Neural cell (in vitro differentiated cells): ENCODE measurements around the gene PGR. TPM values are rescaled to one million over a fixed set of nuclear protein-coding genes. Genes with fewer than 3 reads are reported as not detected.

Experiments used
- H2AFZ ChIP-seq: fragments of 200-600, 300-800 bp; sonication (generic), shearing (Covaris generic); 2 replicates; pipeline ENCODE4 v1.6.0; 2014; ENCODE audit warnings: low read depth, mild to moderate bottlenecking, antibody characterized with exemption, low read length, moderate library complexity
- H3F3A ChIP-seq: fragments of 200-600 bp; shearing (Covaris generic); 2 replicates; pipeline ENCODE4 v1.6.1; 2016; ENCODE audit warnings: mild to moderate bottlenecking, moderate library complexity, mixed read lengths, antibody characterized with exemption, low read length; ENCODE audit not compliant: insufficient read depth, poor library complexity, severe bottlenecking
- H3K27ac ChIP-seq: fragments of 200-600, 300-800 bp; sonication (generic), shearing (Covaris generic); 2 replicates; pipeline ENCODE4 v1.5.1; 2014; ENCODE audit warnings: mild to moderate bottlenecking, low read length, moderate library complexity
- H3K27me3 ChIP-seq: fragments of 300-800, 200-600 bp; sonication (generic), shearing (Covaris generic); 2 replicates; pipeline ENCODE4 v1.6.0; 2014; ENCODE audit warnings: mild to moderate bottlenecking, low read depth, low read length, moderate library complexity; ENCODE audit not compliant: insufficient read depth
- H3K36me3 ChIP-seq: fragments of 300-800, 200-600 bp; sonication (generic), shearing (Covaris generic); 2 replicates; pipeline ENCODE4 v1.5.1; 2014; ENCODE audit warnings: mild to moderate bottlenecking, antibody characterized with exemption, low read length, moderate library complexity; ENCODE audit not compliant: insufficient read depth
- H3K4me2 ChIP-seq: fragments of 300-800, 200-600 bp; sonication (generic), shearing (Covaris generic); 2 replicates; pipeline ENCODE4 v1.6.0; 2014; ENCODE audit warnings: mild to moderate bottlenecking, low read length
- H3K4me3 ChIP-seq: fragments of 300-800, 200-600 bp; sonication (generic), shearing (Covaris generic); 2 replicates; pipeline ENCODE4 v1.5.1; 2014; ENCODE audit warnings: mild to moderate bottlenecking, low read length, moderate library complexity
- H3K79me2 ChIP-seq: fragments of 200-600 bp; shearing (Covaris generic); replicated peaks from 2 replicates; pipeline ENCODE4 v1.6.0; 2014; ENCODE audit warnings: mild to moderate bottlenecking, low read length, moderate library complexity; ENCODE audit not compliant: insufficient read depth
- H3K9ac ChIP-seq: fragments of 300-800, 200-600 bp; sonication (generic), shearing (Covaris generic); 2 replicates; pipeline ENCODE4 v1.6.1; 2016; ENCODE audit warnings: mild to moderate bottlenecking, low read length, mixed read lengths
- H3K9me2 ChIP-seq: fragments of 200-600 bp; shearing (Covaris generic); 2 replicates; pipeline ENCODE4 v1.6.1; 2016; ENCODE audit warnings: mild to moderate bottlenecking, low read length, mixed read lengths; ENCODE audit not compliant: insufficient read depth
- H3K9me3 ChIP-seq: fragments of 200-600, 300-800 bp; sonication (generic), shearing (Covaris generic); 2 replicates; pipeline ENCODE4 v1.6.1; 2016; ENCODE audit warnings: mild to moderate bottlenecking, mixed run types, low read length, moderate library complexity, mixed read lengths
- H4K20me1 ChIP-seq: fragments of 200-600 bp; shearing (Covaris generic); 2 replicates; pipeline ENCODE4 v1.6.1; 2016; ENCODE audit warnings: mild to moderate bottlenecking, mixed run types; ENCODE audit not compliant: insufficient read depth
- CTCF ChIP-seq: fragments of 450-650 bp; IDR thresholded peaks from 2 replicates; pipeline ENCODE4 v1.5.1; 2014; ENCODE audit warnings: antibody characterized with exemption, mild to moderate bottlenecking, moderate library complexity; ENCODE audit not compliant: poor library complexity, severe bottlenecking
- EP300 ChIP-seq: fragments of 450-650 bp; conservative IDR thresholded peaks from 2 replicates; pipeline ENCODE4 v1.6.1; 2014; ENCODE audit warnings: antibody characterized with exemption, mild to moderate bottlenecking, moderate library complexity; ENCODE audit not compliant: poor library complexity, severe bottlenecking
- EZH2 ChIP-seq: fragments of 200-600, 300-800 bp; shearing (Covaris generic), sonication (generic); IDR thresholded peaks from 2 replicates; pipeline ENCODE4 v1.6.1; 2014; ENCODE audit warnings: antibody characterized with exemption, low read length, borderline replicate concordance, mild to moderate bottlenecking; ENCODE audit not compliant: insufficient read depth, poor library complexity, severe bottlenecking
- MXI1 ChIP-seq: fragments of 450-650 bp; conservative IDR thresholded peaks from 2 replicates; pipeline ENCODE4 v1.6.1; 2014; ENCODE audit warnings: antibody characterized with exemption, mild to moderate bottlenecking; ENCODE audit not compliant: poor library complexity, severe bottlenecking
- POLR2AphosphoS5 ChIP-seq: IDR thresholded peaks from 2 replicates; pipeline ENCODE4 v1.6.1; 2012
- RAD21 ChIP-seq: fragments of 450-650 bp; conservative IDR thresholded peaks from 2 replicates; pipeline ENCODE4 v1.6.1; 2014; ENCODE audit warnings: antibody characterized with exemption, mild to moderate bottlenecking, moderate library complexity
- REST ChIP-seq: IDR thresholded peaks from 2 replicates; pipeline ENCODE4 v1.6.1; 2012; ENCODE audit warnings: borderline replicate concordance
- TAF1 ChIP-seq: IDR thresholded peaks from 2 replicates; pipeline ENCODE4 v1.6.1; 2012; ENCODE audit warnings: low read depth
- polyA plus RNA-seq: library from polyadenylated mRNA; depleted of rRNA; stranded (reverse); fragments of >200 nt; gene quantifications from 2 replicates; pipeline ENCODE4 v1.2.3, GENCODE V29; 2014

Gene PGR
- polyA plus RNA-seq, 1 donor from 2014 or later, result not detected

GRCh38 chr11:101048479-101048878, 81.1 kb downstream of the PGR start:
- TF ChIP-seq CTCF (no peak), REST (no peak), TAF1 (no peak), EP300 (no peak), MXI1 (no peak), RAD21 (no peak), POLR2AphosphoS5 (no peak), EZH2 (no peak)
- H3K27me3 ChIP-seq, result no peaks in the 10 kb centered on the region

GRCh38 chr11:101046947-101047346, 82.7 kb downstream of the PGR start:
- no peak overlapping the region for H3K27ac ChIP-seq
- no peaks in the 10 kb centered on the region for H3K79me2 ChIP-seq
- H2AFZ ChIP-seq, result no peak overlapping the region
- no peaks in the 10 kb centered on the region for H3K36me3 ChIP-seq
- H4K20me1 ChIP-seq, result no peaks in the 10 kb centered on the region
- no peaks in the 10 kb centered on the region for H3K9me3 ChIP-seq
- H3K4me3 ChIP-seq, result no peak overlapping the region
- H3K27me3 ChIP-seq, result no peaks in the 10 kb centered on the region
- no peaks in the 10 kb centered on the region for H3K9me2 ChIP-seq
- H3K9ac ChIP-seq, result no peak overlapping the region
- no peak for TF ChIP-seq REST
- H3K4me2 ChIP-seq, result no peak overlapping the region
- H3F3A ChIP-seq, result no peaks in the 10 kb centered on the region

More at GRCh38 chr11:101048479-101048878, 81.1 kb downstream of the PGR start:
- Histone ChIP-seq H3K4me2 (no peak overlapping the region), H3K9me2 (no peaks in the 10 kb centered on the region), H4K20me1 (no peaks in the 10 kb centered on the region), H3K27ac (no peak overlapping the region), H3K79me2 (no peaks in the 10 kb centered on the region), H2AFZ (no peak overlapping the region), H3F3A (no peaks in the 10 kb centered on the region), H3K9me3 (no peaks in the 10 kb centered on the region), H3K36me3 (no peaks in the 10 kb centered on the region), H3K9ac (no peak overlapping the region), H3K4me3 (no peak overlapping the region)
